Chondrocyte (in vitro differentiated cells): ENCODE results near the gene SPP2. TPM values are rescaled to one million over a fixed set of nuclear protein-coding genes. Genes with fewer than 3 reads are reported as not detected.

Experiments used
- DNase-seq: peaks from one replicate; pipeline ENCODE4 v3.0.0; 2021; ENCODE audit warnings: mixed read lengths, low spot score
- H3K27ac Mint-ChIP-seq: one replicate; pipeline ENCODE4 v1.8.0; 2021; ENCODE audit warnings: mild to moderate bottlenecking, moderate library complexity, mixed read lengths; ENCODE audit not compliant: unreplicated experiment
- H3K27me3 Mint-ChIP-seq: 2 replicates; pipeline ENCODE4 v1.8.0; 2021; ENCODE audit warnings: low read depth, mixed read lengths
- H3K36me3 Mint-ChIP-seq: 2 replicates; pipeline ENCODE4 v1.8.0; 2021; ENCODE audit warnings: low read depth, mixed read lengths
- H3K4me1 Mint-ChIP-seq: 2 replicates; pipeline ENCODE4 v1.8.0; 2021; ENCODE audit warnings: low read depth, mild to moderate bottlenecking, mixed read lengths
- H3K4me3 Mint-ChIP-seq: one replicate; pipeline ENCODE4 v1.8.0; 2021; ENCODE audit warnings: mild to moderate bottlenecking, moderate library complexity, mixed read lengths; ENCODE audit not compliant: unreplicated experiment
- H3K9me3 Mint-ChIP-seq: 2 replicates; pipeline ENCODE4 v1.8.0; 2021; ENCODE audit warnings: low read depth, mixed read lengths
- total RNA-seq: library from RNA; stranded (reverse); gene quantifications from 3 replicates; pipeline ENCODE4 v1.2.1, GENCODE V29; 2021
- TF ChIP-seq, protein P1 (sequence below): fragments of 200-600 bp; sonication (generic); IDR thresholded peaks from 2 replicates; pipeline ENCODE4 v1.5.0; 2021; ENCODE audit warnings: antibody characterized with exemption, mild to moderate bottlenecking, moderate library complexity

The SPP2 gene
- total RNA-seq, 1 donor from 2014 or later: not detected

DNA sequence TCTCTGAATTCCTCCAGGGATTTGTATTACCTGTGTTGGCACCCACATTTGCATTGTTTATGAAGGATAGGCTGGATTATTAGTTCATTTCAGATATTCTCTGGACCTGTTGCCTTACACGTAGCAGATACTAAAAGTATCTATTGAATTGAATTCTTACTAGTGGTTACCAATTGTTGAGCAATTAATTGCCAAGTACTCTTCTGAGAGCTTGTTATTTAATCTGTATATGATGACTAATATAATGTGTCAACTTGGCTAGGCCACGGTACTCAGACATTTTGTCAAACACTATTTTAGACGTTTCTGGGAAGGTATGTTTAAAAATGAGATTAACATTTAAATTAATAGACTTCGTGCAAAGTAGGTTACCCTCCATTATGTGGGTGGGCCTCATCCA, 2.5 kb upstream of the SPP2 start:
- Mint-ChIP-seq H3K36me3 (no peaks in the 10 kb centered on the region), H3K27ac (no peak overlapping the region), H3K27me3 (peaks cover 17% of the 10 kb centered on the region), H3K4me1 (peaks cover 6% of the 10 kb centered on the region), H3K4me3 (no peak overlapping the region), H3K9me3 (peaks cover 6% of the 10 kb centered on the region)
- no peak for DNase-seq
- TF ChIP-seq, protein P1, sequence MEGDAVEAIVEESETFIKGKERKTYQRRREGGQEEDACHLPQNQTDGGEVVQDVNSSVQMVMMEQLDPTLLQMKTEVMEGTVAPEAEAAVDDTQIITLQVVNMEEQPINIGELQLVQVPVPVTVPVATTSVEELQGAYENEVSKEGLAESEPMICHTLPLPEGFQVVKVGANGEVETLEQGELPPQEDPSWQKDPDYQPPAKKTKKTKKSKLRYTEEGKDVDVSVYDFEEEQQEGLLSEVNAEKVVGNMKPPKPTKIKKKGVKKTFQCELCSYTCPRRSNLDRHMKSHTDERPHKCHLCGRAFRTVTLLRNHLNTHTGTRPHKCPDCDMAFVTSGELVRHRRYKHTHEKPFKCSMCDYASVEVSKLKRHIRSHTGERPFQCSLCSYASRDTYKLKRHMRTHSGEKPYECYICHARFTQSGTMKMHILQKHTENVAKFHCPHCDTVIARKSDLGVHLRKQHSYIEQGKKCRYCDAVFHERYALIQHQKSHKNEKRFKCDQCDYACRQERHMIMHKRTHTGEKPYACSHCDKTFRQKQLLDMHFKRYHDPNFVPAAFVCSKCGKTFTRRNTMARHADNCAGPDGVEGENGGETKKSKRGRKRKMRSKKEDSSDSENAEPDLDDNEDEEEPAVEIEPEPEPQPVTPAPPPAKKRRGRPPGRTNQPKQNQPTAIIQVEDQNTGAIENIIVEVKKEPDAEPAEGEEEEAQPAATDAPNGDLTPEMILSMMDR: no peak

DNA sequence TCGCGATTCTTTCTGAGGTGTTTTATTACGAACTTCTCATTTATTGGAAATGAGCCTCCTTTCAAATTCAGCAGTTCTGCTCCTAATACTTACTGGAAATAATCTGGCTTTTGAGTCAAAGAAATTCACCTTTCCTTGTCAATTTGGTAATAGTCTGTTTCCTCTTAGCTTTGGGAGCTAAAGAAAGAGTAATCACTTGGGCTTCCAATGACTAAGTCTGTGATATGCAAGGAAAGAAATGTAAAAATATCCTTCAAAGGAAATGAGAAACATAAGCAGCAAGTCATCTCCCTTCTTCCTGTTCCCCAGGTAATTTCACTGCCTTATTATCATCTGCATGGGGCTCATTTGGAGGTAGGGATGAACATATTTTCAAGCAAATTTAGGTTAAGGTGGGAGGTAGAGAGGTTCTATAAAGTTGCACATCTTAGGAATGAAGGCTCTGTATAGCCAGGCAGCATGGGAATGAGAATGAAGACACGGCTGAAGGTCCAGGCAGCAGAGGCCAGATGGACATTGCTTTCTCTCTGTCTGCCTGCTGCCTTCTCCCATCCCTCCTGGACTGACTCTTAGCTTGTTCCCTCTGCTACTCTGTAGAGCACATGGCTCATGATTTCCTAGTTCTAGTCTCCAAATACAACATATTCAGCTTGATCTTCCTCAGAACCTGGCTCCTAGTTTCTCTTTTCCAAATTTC, 1.0 kb downstream of the SPP2 start:
- H3K4me1 Mint-ChIP-seq: no peaks in the 10 kb centered on the region
- no peaks in the 10 kb centered on the region for H3K9me3 Mint-ChIP-seq
- no peak overlapping the region for H3K27ac Mint-ChIP-seq
- DNase-seq: no peak
- peaks cover 2% of the 10 kb centered on the region for H3K36me3 Mint-ChIP-seq
- H3K4me3 Mint-ChIP-seq: no peak overlapping the region
- H3K27me3 Mint-ChIP-seq: peaks cover 21% of the 10 kb centered on the region
- TF ChIP-seq, protein P1: no peak

DNA sequence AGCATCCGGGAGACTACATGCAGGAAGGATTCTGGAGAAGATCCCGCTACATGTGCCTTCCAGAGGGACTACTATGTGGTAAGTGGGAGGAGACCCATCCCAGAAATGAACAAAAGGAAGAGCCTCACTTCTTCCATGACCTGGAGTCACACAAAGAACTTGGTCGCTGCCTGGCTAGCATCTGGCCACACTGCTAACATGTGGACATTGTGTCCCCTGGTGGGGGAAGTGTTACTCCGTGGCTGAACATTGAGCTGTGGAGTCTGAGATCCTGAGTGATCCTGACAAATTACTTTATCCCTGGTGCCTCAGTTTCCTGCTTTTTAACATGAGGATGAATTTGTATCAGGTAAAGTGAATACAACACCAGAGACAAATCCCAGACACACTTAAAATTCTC, 8.4 kb downstream of the SPP2 start:
- TF ChIP-seq, protein P1: no peak
- peaks cover 2% of the 10 kb centered on the region for H3K36me3 Mint-ChIP-seq
- peaks cover 23% of the 10 kb centered on the region for H3K27me3 Mint-ChIP-seq
- DNase-seq: no peak
- no peak overlapping the region for H3K27ac Mint-ChIP-seq
- H3K4me3 Mint-ChIP-seq: no peak overlapping the region
- H3K9me3 Mint-ChIP-seq: peaks cover 2% of the 10 kb centered on the region
- no peaks in the 10 kb centered on the region for H3K4me1 Mint-ChIP-seq

DNA sequence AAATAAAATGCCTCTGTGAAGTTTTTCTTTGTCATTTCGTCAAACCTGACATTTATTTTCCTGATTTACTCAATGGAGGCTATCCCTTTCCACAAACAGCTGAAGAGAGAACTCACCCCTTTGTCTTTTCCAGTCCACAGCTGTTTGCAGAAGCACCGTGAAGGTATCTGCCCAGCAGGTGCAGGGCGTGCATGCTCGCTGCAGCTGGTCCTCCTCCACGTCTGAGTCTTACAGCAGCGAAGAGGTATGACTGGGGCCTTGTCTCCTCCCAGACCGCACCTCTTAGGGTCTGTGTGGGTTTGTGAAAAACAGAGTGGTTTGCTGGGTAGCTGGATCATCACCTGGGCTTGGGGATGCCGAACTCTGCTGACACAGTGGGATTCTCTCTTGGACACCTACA, 9.7 kb downstream of the SPP2 start:
- Mint-ChIP-seq H3K9me3 (peaks cover 2% of the 10 kb centered on the region), H3K27ac (no peak overlapping the region), H3K36me3 (no peaks in the 10 kb centered on the region), H3K27me3 (peaks cover 19% of the 10 kb centered on the region), H3K4me3 (no peak overlapping the region), H3K4me1 (no peaks in the 10 kb centered on the region)
- TF ChIP-seq, protein P1: no peak
- DNase-seq: no peak

DNA sequence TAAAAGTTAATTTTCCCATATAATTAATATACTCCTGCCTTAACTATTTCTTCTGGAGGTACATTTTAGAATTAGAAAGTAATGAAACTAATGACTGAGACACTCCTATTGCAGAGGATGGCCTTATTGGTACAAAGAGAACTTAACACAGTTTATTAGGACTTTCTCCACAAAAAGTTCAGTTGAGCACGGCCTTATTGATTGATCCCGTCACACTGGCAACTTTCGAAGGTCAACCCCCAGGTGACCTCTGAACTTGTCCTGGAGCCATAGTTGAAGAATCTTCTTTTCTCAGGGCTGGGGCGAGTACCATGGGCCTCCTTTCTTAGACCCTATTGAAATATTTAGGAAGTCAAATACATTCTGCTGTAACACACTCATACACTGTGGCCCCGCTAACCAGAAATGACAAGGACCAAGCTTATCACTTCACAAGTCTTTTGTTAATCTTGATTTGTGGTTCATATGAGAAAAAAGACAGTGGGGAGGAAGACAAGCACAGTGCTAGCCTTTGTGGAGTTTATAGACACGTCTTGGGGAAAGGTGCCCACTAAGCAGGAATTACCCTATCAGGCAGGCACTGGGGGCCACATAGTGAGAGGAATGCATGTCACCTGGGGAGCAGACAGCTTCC, 11.2 kb downstream of the SPP2 start:
- no peaks in the 10 kb centered on the region for H3K4me1 Mint-ChIP-seq
- peaks cover 2% of the 10 kb centered on the region for H3K9me3 Mint-ChIP-seq
- no peaks in the 10 kb centered on the region for H3K36me3 Mint-ChIP-seq
- TF ChIP-seq, protein P1: no peak
- H3K27me3 Mint-ChIP-seq: peaks cover 18% of the 10 kb centered on the region
- DNase-seq: no peak
- no peak overlapping the region for H3K4me3 Mint-ChIP-seq
- H3K27ac Mint-ChIP-seq: no peak overlapping the region
